ENCODE results near the gene PARD3.

DNA sequence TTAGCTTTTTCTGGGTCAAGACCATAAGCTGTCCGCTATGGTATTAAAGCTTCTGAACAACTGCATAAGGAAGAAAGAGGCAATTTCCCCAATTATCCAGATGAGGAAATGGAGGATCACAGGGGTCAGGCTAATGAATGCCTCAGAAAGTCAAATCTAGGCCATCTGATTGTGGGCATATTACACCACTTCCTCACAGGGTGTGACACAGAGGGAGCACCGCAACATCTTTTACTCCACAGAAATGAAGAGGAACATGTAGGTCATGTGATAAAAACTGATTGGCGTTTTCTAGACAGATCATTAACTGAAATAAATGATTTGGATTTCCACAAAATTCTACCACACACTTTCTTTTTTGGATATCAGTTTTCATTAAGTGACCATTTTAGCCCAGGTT, 384.4 kb downstream of the PARD3 start:
- TF ChIP-seq, protein P1, sequence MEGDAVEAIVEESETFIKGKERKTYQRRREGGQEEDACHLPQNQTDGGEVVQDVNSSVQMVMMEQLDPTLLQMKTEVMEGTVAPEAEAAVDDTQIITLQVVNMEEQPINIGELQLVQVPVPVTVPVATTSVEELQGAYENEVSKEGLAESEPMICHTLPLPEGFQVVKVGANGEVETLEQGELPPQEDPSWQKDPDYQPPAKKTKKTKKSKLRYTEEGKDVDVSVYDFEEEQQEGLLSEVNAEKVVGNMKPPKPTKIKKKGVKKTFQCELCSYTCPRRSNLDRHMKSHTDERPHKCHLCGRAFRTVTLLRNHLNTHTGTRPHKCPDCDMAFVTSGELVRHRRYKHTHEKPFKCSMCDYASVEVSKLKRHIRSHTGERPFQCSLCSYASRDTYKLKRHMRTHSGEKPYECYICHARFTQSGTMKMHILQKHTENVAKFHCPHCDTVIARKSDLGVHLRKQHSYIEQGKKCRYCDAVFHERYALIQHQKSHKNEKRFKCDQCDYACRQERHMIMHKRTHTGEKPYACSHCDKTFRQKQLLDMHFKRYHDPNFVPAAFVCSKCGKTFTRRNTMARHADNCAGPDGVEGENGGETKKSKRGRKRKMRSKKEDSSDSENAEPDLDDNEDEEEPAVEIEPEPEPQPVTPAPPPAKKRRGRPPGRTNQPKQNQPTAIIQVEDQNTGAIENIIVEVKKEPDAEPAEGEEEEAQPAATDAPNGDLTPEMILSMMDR (IDR thresholded peaks at IDR 0.05), result no peak
- TF ChIP-seq, protein P2, sequence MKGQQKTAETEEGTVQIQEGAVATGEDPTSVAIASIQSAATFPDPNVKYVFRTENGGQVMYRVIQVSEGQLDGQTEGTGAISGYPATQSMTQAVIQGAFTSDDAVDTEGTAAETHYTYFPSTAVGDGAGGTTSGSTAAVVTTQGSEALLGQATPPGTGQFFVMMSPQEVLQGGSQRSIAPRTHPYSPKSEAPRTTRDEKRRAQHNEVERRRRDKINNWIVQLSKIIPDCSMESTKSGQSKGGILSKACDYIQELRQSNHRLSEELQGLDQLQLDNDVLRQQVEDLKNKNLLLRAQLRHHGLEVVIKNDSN (CRISPR knock-in tag; IDR thresholded peaks at IDR 0.05), result no peak
- TF ChIP-seq, protein P3, sequence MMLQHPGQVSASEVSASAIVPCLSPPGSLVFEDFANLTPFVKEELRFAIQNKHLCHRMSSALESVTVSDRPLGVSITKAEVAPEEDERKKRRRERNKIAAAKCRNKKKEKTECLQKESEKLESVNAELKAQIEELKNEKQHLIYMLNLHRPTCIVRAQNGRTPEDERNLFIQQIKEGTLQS (CRISPR knock-in tag; conservative IDR thresholded peaks at IDR 0.05), result no peak
- no peak for TF ChIP-seq FOXJ3 (CRISPR knock-in tag; IDR thresholded peaks at IDR 0.05; ENCODE audit: borderline replicate concordance)
- no peak for TF ChIP-seq SOX15 (CRISPR knock-in tag; IDR thresholded peaks at IDR 0.05)
- TF ChIP-seq ELF4 (CRISPR knock-in tag; IDR thresholded peaks at IDR 0.05; ENCODE audit: low read depth), result no peak
- no peak for TF ChIP-seq STAT6 (CRISPR knock-in tag; conservative IDR thresholded peaks at IDR 0.05; ENCODE audit: low read depth)
- TF ChIP-seq, protein P4, sequence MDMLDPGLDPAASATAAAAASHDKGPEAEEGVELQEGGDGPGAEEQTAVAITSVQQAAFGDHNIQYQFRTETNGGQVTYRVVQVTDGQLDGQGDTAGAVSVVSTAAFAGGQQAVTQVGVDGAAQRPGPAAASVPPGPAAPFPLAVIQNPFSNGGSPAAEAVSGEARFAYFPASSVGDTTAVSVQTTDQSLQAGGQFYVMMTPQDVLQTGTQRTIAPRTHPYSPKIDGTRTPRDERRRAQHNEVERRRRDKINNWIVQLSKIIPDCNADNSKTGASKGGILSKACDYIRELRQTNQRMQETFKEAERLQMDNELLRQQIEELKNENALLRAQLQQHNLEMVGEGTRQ (CRISPR knock-in tag; IDR thresholded peaks at IDR 0.05), result no peak
- no peak for TF ChIP-seq SP1 (CRISPR knock-in tag; conservative IDR thresholded peaks at IDR 0.05)
- TF ChIP-seq CREB1 (CRISPR knock-in tag; IDR thresholded peaks at IDR 0.05), result no peak
